ENCODE results near the gene RAB5B. TPM values are rescaled to one million over a fixed set of nuclear protein-coding genes. Genes with fewer than 3 reads are reported as not detected.

RAB5B gene
- total RNA-seq, 1 experiment from 2014 or later = 44.5 TPM

DNA sequence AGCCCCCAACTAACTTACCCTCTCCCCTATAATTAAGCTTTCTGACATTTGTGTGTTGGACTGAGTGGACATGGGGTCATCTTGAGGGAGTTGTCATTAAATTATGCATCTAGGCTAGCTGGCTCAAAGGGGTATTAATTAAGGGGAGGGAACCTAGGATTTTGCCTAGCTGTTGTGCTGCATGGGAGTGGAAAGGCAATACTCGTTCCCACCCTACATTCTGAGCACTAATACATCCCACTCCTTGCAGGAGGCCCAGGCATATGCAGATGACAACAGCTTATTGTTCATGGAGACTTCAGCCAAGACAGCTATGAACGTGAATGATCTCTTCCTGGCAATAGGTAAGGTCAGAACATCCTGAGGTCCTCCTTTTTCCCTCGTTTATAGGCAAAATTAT is 17.2 kb downstream of the RAB5B start:
- ChIA-PET CTCF (no interaction called here), POLR2A (interaction anchor here (0.7 kb wide), 1 partner anchor 120 kb away, joined by 3 read pairs; no protein-coding TSS in a partner anchor), RAD21 (ENCODE audit: low non-redundant PET in 1 of 2, low total read pairs in 2 of 2, uncharacterized antibody in 2 of 2, unreplicated experiment in 2 of 2) (interaction anchor here in 1 of 2 experiments (0.7 kb wide), 1 partner anchor 1843 kb away, joined by 3 read pairs; no protein-coding TSS in a partner anchor)
- Histone ChIP-seq H3K9ac (ENCODE audit: low read length) (no peak overlapping the region), H3K4me2 (ENCODE audit: low read length) (no peak overlapping the region), H3K27me3 (ENCODE audit: insufficient read depth, low read length) (no peaks in the 10 kb centered on the region), H3K36me3 (ENCODE audit: control insufficient read depth in 1 of 2, insufficient read depth in 2 of 2, low read length in 2 of 2) (peaks cover 13 to 35% of the 10 kb centered on the region in 2 experiments; a peak in 3 of 4 replicates), H3K4me1 (ENCODE audit: control insufficient read depth in 1 of 2, insufficient read depth in 2 of 2, low read length in 2 of 2) (peaks cover 0 to 3% of the 10 kb centered on the region in 2 experiments; a peak in 3 of 4 replicates), H3K79me2 (ENCODE audit: insufficient read depth, low read length) (no peaks in the 10 kb centered on the region), H4K20me1 (ENCODE audit: insufficient read depth) (no peaks in the 10 kb centered on the region), H2AFZ (ENCODE audit: low read depth, low read length, poor library complexity, severe bottlenecking) (no peak overlapping the region), H3K27ac (ENCODE audit: low read depth, low read length) (no peak overlapping the region), H3K9me2 (ENCODE audit: insufficient read depth) (no peaks in the 10 kb centered on the region), H3K4me3 (replicated peaks in 1 of 2; ENCODE audit: low read depth in 1 of 2, low read length in 2 of 2) (no peak overlapping the region), H3K9me3 (ENCODE audit: control insufficient read depth in 1 of 2, insufficient read depth in 1 of 2, low read depth in 1 of 2, low read length in 2 of 2) (no peaks in the 10 kb centered on the region)
- intact Hi-C loops (cut with micrococcal nuclease) = no loop called here
- no TSS peak for BruUV-seq (replicated peaks)
- ATAC-seq (no peak), DNase-seq (ENCODE audit: low read depth, low spot score) (no peak)
- TF ChIP-seq ZFX (IDR thresholded peaks at IDR 0.05) (no peak), EGR1 (IDR thresholded peaks at IDR 0.05; ENCODE audit: low read depth) (no peak), POLR2A (IDR thresholded peaks at IDR 0.05; ENCODE audit: borderline replicate concordance, extremely low read depth, insufficient read depth, insufficient read length) (no peak), SRF (IDR thresholded peaks at IDR 0.05; ENCODE audit: low read depth) (no peak), POLR2AphosphoS5 (IDR thresholded peaks at IDR 0.05; ENCODE audit: low read depth, low read length) (no peak), EZH2phosphoT487 (IDR thresholded peaks at IDR 0.05; ENCODE audit: borderline replicate concordance) (no peak), ZNF274 (IDR thresholded peaks at IDR 0.05; ENCODE audit: low read depth, low read length) (no peak), ELF1 (IDR thresholded peaks at IDR 0.05; ENCODE audit: borderline replicate concordance, low read depth) (no peak), YY1 (IDR thresholded peaks at IDR 0.05; ENCODE audit: extremely low read depth, insufficient replicate concordance, low read depth, low read length) (no peak), SP1 (IDR thresholded peaks at IDR 0.05; ENCODE audit: low read depth) (no peak)
- TF ChIP-seq, protein P1, sequence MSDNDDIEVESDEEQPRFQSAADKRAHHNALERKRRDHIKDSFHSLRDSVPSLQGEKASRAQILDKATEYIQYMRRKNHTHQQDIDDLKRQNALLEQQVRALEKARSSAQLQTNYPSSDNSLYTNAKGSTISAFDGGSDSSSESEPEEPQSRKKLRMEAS (IDR thresholded peaks at IDR 0.05) = no peak
- TF ChIP-seq, protein P2, sequence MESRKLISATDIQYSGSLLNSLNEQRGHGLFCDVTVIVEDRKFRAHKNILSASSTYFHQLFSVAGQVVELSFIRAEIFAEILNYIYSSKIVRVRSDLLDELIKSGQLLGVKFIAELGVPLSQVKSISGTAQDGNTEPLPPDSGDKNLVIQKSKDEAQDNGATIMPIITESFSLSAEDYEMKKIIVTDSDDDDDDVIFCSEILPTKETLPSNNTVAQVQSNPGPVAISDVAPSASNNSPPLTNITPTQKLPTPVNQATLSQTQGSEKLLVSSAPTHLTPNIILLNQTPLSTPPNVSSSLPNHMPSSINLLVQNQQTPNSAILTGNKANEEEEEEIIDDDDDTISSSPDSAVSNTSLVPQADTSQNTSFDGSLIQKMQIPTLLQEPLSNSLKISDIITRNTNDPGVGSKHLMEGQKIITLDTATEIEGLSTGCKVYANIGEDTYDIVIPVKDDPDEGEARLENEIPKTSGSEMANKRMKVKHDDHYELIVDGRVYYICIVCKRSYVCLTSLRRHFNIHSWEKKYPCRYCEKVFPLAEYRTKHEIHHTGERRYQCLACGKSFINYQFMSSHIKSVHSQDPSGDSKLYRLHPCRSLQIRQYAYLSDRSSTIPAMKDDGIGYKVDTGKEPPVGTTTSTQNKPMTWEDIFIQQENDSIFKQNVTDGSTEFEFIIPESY (IDR thresholded peaks at IDR 0.05; ENCODE audit: extremely low read depth, insufficient replicate concordance, low read length) = no peak
- TF ChIP-seq, protein P3, sequence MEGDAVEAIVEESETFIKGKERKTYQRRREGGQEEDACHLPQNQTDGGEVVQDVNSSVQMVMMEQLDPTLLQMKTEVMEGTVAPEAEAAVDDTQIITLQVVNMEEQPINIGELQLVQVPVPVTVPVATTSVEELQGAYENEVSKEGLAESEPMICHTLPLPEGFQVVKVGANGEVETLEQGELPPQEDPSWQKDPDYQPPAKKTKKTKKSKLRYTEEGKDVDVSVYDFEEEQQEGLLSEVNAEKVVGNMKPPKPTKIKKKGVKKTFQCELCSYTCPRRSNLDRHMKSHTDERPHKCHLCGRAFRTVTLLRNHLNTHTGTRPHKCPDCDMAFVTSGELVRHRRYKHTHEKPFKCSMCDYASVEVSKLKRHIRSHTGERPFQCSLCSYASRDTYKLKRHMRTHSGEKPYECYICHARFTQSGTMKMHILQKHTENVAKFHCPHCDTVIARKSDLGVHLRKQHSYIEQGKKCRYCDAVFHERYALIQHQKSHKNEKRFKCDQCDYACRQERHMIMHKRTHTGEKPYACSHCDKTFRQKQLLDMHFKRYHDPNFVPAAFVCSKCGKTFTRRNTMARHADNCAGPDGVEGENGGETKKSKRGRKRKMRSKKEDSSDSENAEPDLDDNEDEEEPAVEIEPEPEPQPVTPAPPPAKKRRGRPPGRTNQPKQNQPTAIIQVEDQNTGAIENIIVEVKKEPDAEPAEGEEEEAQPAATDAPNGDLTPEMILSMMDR (IDR thresholded peaks at IDR 0.05 in 2 of 3, conservative IDR thresholded peaks at IDR 0.05 in 1 of 3; ENCODE audit: borderline replicate concordance in 1 of 3, insufficient read depth in 1 of 3, low read depth in 2 of 3, low read length in 2 of 3) = no peak
- TF ChIP-seq, protein P4, sequence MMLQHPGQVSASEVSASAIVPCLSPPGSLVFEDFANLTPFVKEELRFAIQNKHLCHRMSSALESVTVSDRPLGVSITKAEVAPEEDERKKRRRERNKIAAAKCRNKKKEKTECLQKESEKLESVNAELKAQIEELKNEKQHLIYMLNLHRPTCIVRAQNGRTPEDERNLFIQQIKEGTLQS (IDR thresholded peaks at IDR 0.05) = no peak
